Medulla oblongata (tissue), 1 donor: Measurements from ENCODE around the gene RSPO3.
"Not testable (repeated sequence)": the region's sequence is repeated elsewhere in the genome, so short reads cannot be mapped to it uniquely, and the experiment has no call there.

Experiments used
- DNase-seq: peaks from one replicate; pipeline ENCODE4 v3.0.0-alpha.2; 2015; ENCODE audit errors: extremely low spot score

RSPO3 gene

GRCh38 chr6:127204281-127204680 is 85.8 kb downstream of the RSPO3 start:
- DNase-seq = no peak

- DNase-seq = no peak
These were observed 86.6 kb downstream of the RSPO3 start for GRCh38 chr6:127205036-127205435.

GRCh38 chr6:127206531-127207095 is 88.1 kb downstream of the RSPO3 start:
- no peak for DNase-seq

DNA sequence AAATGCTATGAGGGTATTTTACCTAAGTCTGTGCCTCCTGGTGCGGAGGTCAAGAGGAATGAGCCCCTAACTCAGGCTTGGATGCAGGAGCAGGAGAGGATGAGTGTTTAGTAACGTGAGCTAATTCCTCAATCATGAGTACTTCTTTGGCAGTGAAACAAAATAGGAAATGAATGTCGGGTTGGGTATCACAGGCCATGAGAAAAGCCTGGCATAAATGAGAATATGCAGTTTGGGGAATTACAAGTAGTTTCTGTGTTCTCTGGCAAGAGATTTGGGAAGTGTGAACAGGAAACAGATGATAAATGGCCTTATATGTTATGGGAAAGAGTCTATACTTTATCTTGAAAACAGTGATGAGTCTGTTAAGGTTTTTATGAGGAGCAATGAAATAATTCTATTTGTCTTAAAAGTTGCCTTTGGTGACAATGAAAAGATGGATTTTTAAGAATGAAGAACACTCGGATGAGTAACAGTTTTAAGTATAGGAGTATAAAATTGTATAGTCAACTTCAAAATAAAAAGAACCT is 89.2 kb downstream of the RSPO3 start:
- no peak for DNase-seq

DNA sequence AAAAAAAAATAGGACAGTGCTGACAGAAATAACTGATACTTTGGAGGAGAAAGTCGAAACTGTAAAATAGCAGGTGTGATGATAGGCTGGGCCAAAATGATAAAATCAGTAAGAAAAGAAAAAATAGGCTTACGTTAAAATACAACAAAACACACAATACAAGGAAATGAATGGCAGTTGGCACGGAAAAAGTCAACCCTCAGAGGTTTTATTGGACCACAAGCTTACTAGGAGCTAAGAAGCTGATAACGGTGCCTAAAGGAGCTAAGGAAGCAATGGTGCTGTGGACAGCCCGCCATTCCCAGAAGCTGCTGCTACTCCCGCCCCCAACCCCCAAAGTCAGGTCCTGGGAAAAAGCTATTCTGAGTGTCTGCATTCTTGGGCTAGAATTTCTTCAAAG is 92.3 kb downstream of the RSPO3 start:
- no peak for DNase-seq

DNA sequence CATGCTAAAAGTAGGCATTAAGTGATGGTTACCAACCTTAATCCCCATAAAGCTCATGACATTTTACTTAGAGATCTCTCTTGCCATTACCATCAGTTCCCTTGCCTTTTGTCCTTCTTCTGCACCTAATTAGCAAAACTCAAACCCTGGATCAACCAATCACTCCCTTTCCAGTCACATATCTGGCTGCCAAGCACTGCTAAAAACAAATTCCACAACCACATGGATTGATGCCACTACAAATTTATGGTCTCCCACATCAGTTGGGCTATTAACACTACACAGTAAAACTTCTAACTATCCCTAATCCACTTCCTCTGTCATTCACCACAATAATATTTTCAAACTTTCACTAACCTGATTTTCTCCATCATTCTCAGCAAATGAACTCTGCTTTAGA is 93.9 kb downstream of the RSPO3 start:
- no peak for DNase-seq

- DNase-seq = not testable (repeated sequence)
These were observed 95.6 kb downstream of the RSPO3 start for GRCh38 chr6:127214032-127214431.

DNA sequence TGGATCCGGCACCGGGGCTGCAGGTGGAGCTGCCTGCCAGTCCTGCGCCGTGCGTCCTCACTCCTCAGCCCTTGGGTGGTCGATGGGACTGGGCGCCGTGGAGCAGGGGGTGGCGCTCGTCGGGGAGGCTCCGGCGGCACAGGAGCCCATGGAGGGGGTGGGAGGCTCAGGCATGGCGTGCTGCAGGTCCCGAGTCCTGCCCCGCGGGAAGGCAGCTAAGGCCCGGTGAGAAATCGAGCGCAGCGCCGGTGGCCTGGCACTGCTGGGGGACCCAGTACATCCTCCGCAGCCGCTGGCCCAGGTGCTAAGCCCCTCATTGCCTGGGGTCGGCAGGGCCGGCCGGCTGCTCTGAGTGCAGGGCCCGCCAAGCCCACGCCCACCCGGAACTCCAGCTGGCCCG is 96.1 kb downstream of the RSPO3 start:
- DNase-seq = not testable (repeated sequence)

GRCh38 chr6:127215931-127216330 is 97.5 kb downstream of the RSPO3 start:
- no peak for DNase-seq

DNA sequence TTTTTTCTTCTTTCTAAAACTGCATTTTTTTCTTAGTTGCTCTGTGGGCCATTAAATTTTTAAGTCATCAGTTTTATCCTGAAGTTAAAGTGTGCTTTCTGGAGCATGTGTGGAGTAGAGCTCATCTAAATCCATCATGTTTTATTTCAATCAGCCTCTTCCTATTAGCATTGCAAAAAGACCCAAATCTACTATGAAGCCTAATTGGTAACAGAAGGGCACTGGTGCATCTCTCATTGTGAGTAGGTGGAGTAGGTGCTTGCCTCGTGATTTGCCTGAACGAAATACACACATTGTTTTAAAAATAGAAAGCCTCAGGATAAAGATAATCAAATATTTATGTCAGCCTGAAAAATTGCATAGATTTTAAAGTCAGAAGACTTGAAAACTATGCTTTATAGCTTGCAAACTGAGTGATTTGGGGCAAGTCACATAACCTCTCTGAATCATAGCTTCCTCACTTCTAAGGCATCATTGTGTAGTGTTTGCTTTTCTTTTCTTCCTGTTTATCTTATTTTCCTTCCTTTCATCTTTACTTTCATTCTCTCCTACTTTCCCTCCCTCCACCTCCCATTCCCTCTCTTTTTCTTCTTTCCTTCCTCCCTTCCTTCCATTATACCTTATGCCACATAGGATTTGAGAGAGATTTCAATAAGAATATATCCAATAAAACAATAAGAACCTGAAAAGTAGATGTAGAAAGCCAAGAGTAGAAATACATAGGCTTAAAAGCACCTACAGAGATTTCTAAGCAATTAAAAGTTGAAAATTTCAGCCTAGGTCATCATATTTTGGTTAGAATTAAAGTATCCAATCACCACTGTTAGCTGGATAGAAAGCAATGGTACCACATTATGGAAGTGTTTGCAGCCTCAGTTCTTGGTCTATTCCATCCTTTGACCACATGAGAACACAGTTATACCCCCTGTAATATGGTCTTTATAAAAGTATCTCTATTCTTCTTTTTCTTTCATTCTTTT is 98.6 kb downstream of the RSPO3 start:
- DNase-seq = no peak

DNA sequence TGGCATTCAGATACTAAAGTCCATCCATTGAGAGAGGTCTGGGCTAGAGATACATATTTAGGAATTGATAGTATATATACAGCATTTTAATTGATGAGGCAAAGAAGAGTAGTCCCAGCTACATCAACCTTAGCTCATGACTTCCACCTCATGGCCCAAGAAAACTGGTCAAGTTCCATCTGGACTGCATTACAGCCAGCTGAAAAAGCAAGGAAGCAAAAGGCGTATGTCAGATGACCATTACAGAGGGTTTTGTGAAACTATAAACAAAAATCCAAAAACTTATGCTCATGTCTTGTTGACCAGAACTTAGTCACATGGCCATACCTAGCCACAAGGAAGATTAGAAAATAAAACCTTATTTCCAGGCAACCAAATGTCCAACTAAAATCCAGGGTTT is 101.4 kb downstream of the RSPO3 start:
- no peak for DNase-seq

GRCh38 chr6:127221201-127221600 is 102.7 kb downstream of the RSPO3 start:
- no peak for DNase-seq

GRCh38 chr6:127222418-127222817 is 103.9 kb downstream of the RSPO3 start:
- DNase-seq = no peak

- DNase-seq = no peak
These were observed 107.0 kb downstream of the RSPO3 start for GRCh38 chr6:127225497-127225896.

GRCh38 chr6:127233819-127234218 is 115.3 kb downstream of the RSPO3 start:
- not testable (repeated sequence) for DNase-seq

DNA sequence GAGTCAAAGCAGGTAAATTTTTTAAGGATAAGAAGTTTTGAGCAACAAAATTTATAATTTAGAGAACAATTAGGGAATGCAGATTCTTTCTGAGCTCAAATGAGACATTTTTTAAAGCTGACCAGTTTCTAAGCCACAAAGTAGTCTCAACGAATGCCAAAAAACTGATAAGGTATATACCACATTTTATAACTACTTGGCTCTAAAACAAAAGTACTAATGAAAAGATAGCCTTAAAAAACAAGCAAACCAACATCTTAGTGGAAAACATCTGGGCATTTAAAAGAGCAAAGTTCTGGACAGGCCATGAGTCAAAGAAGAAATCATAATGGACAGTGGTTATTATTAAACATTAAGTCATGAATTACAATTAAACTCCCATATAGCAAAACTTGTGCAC is 125.0 kb downstream of the RSPO3 start:
- DNase-seq = no peak
